VCaP (cell line): ENCODE results near the gene VIM.
A peak's percentile ranks its signal among the peaks of the same experiment; 100 is the strongest.

Experiments
- H3K27ac ChIP-seq: fragments of 450-650 bp; 2 replicates; pipeline ENCODE4 v1.5.1; 2017
- CTCF ChIP-seq: fragments of 450-650 bp; conservative IDR thresholded peaks from 2 replicates; pipeline ENCODE4 v1.5.1; 2017; ENCODE audit warnings: mild to moderate bottlenecking, moderate library complexity

Gene VIM

GRCh38 chr10:17227367-17228090 lies 512 bp upstream of the VIM start:
- no peak overlapping the region for H3K27ac ChIP-seq
- peak; percentile 35; the same call in 1 of the 2 replicates for TF ChIP-seq CTCF

GRCh38 chr10:17229016-17229716 lies 1.1 kb downstream of the VIM start:
- H3K27ac ChIP-seq = no peak overlapping the region
- TF ChIP-seq CTCF = no peak

- H3K27ac ChIP-seq = no peak overlapping the region
- no peak for TF ChIP-seq CTCF
Observed at GRCh38 chr10:17229717-17229966, 1.6 kb downstream of the VIM start.

- H3K27ac ChIP-seq = no peak overlapping the region
- no peak for TF ChIP-seq CTCF
Observed at GRCh38 chr10:17229967-17230682, 2.1 kb downstream of the VIM start.

GRCh38 chr10:17231788-17232187 lies 3.7 kb downstream of the VIM start:
- no peak overlapping the region for H3K27ac ChIP-seq
- TF ChIP-seq CTCF = no peak

- H3K27ac ChIP-seq = no peak overlapping the region
- no peak for TF ChIP-seq CTCF
Observed at GRCh38 chr10:17232276-17232960, 4.4 kb downstream of the VIM start.
